BJ (cell line): ENCODE measurements around the gene TEX28. TPM values are rescaled to one million over a fixed set of nuclear protein-coding genes. Genes with fewer than 3 reads are reported as not detected.

Experiments
- CTCF ChIA-PET: fragments of 350-600 bp; formaldehyde crosslinking; extraction: SDS; loops from one replicate; lab custom pipeline; 2021; ENCODE audit warnings: antibody characterized with exemption, inconsistent platforms; lab: Yijun Ruan, JAX
- POLR2A ChIA-PET: fragments of 300-600 bp; sonication (Branson Sonifier 250); formaldehyde crosslinking; extraction: SDS; loops from one replicate; lab custom pipeline; 2021; ENCODE audit warnings: antibody characterized with exemption; lab: Charles Lee
- DNase-seq: peaks from one replicate; pipeline ENCODE4 v3.0.0-alpha.2; 2011; ENCODE audit warnings: low read depth
- H3K27me3 ChIP-seq: 2 replicates; pipeline ENCODE4 v1.6.0; 2011; ENCODE audit warnings: low read length; ENCODE audit not compliant: control insufficient read depth, insufficient read depth
- H3K36me3 ChIP-seq: 2 replicates; pipeline ENCODE4 v1.5.1; 2011; ENCODE audit warnings: low read length; ENCODE audit not compliant: control insufficient read depth, insufficient read depth
- H3K4me3 ChIP-seq: 2 replicates; pipeline ENCODE4 v1.5.1; 2011; ENCODE audit warnings: low read depth, mild to moderate bottlenecking, control low read depth, low read length
- polyA plus RNA-seq: library from polyadenylated mRNA; depleted of rRNA; stranded (reverse); fragments of >200 nt; gene quantifications from 2 replicates; pipeline ENCODE4 v1.2.3, GENCODE V29; 2011
- TF ChIP-seq, protein P1 (sequence below): IDR thresholded peaks from 2 replicates; pipeline ENCODE4 v1.5.1; 2011; ENCODE audit warnings: low read depth, mild to moderate bottlenecking, control low read depth, inconsistent platforms, low read length, moderate library complexity; ENCODE audit not compliant: insufficient read depth

TEX28 gene
- polyA plus RNA-seq, 1 experiment, result not detected

- CTCF ChIA-PET, result interaction anchor here (5.7 kb wide), 1 partner anchor 8 kb away, joined by 25 read pairs; no protein-coding TSS in a partner anchor
- POLR2A ChIA-PET, result no interaction called here
- DNase-seq, result no peak
- H3K4me3 ChIP-seq, result no peak overlapping the region
- peaks cover 7% of the 10 kb centered on the region for H3K27me3 ChIP-seq
- no peaks in the 10 kb centered on the region for H3K36me3 ChIP-seq
- TF ChIP-seq, protein P1, sequence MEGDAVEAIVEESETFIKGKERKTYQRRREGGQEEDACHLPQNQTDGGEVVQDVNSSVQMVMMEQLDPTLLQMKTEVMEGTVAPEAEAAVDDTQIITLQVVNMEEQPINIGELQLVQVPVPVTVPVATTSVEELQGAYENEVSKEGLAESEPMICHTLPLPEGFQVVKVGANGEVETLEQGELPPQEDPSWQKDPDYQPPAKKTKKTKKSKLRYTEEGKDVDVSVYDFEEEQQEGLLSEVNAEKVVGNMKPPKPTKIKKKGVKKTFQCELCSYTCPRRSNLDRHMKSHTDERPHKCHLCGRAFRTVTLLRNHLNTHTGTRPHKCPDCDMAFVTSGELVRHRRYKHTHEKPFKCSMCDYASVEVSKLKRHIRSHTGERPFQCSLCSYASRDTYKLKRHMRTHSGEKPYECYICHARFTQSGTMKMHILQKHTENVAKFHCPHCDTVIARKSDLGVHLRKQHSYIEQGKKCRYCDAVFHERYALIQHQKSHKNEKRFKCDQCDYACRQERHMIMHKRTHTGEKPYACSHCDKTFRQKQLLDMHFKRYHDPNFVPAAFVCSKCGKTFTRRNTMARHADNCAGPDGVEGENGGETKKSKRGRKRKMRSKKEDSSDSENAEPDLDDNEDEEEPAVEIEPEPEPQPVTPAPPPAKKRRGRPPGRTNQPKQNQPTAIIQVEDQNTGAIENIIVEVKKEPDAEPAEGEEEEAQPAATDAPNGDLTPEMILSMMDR, result no peak
Observed at GRCh38 chrX:154325541-154325940, 30.6 kb upstream of the TEX28 start.

- no peak for DNase-seq
- peaks cover 12% of the 10 kb centered on the region for H3K27me3 ChIP-seq
- CTCF ChIA-PET, result interaction anchor here (0.9 kb wide), 1 partner anchor 10 kb away, joined by 3 read pairs; no protein-coding TSS in a partner anchor
- TF ChIP-seq, protein P1, result no peak
- POLR2A ChIA-PET, result no interaction called here
- no peak overlapping the region for H3K4me3 ChIP-seq
- H3K36me3 ChIP-seq, result no peaks in the 10 kb centered on the region
Observed at GRCh38 chrX:154323537-154323936, 28.6 kb upstream of the TEX28 start.

DNA sequence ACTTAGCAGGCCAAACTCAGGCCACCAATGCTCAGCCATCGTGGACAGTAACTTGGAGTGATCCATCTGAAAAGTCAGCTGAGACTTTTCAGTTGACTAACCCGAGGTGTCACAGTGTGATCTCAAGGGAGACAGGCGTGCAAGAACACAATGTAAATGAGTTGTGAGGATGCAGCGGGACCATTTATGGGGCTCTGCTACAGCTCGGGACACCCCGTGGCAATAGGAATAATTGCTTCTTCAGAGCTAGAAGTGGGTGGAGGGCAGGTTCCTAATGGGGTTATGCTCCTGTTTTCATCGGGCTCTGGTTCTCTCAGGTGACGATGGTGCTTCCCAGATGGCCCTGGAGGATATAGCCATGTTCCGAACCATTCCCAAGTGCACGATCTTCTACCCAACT lies 28.0 kb upstream of the TEX28 start:
- Histone ChIP-seq H3K27me3 (peaks cover 12% of the 10 kb centered on the region), H3K4me3 (no peak overlapping the region), H3K36me3 (no peaks in the 10 kb centered on the region)
- DNase-seq, result no peak
- TF ChIP-seq, protein P1, result no peak
- CTCF ChIA-PET, result interaction anchor here (0.9 kb wide), 1 partner anchor 10 kb away, joined by 3 read pairs; no protein-coding TSS in a partner anchor
- POLR2A ChIA-PET, result no interaction called here

DNA sequence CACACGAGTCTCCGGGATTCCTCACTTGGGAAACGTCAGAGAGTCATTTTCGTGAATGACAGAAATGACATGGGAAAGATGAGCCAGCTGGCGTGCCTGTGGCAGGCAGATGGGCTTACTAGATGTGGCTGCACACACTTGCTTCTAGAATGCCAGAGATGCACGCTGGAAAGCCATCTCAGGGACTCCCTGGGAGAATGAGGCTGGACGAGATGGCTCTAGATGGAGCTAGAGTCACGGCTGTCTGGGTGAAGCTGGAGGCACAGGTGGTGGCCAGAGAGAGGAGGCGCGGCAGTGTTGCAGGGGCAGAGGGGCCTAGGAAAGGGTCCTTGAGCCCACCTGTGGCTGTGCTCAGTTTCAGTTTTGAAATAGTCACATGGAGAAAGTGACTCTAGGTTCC lies 26.7 kb upstream of the TEX28 start:
- POLR2A ChIA-PET, result no interaction called here
- no peak for DNase-seq
- Histone ChIP-seq H3K4me3 (no peak overlapping the region), H3K36me3 (no peaks in the 10 kb centered on the region), H3K27me3 (peaks cover 12% of the 10 kb centered on the region)
- TF ChIP-seq, protein P1, result no peak
- CTCF ChIA-PET, result no interaction called here

GRCh38 chrX:154321152-154321551 lies 26.2 kb upstream of the TEX28 start:
- Histone ChIP-seq H3K4me3 (no peak overlapping the region), H3K36me3 (no peaks in the 10 kb centered on the region), H3K27me3 (peaks cover 12% of the 10 kb centered on the region)
- no peak for DNase-seq
- ChIA-PET CTCF (no interaction called here), POLR2A (no interaction called here)
- TF ChIP-seq, protein P1, result no peak
